GM19397 (cell line): ENCODE measurements around the gene SLC29A3.

Experiments used
- ATAC-seq: cut with Tn5 transposase; IDR thresholded peaks from one replicate; pipeline ENCODE4 v1.9.1; 2021; ENCODE audit warnings: mild to moderate bottlenecking, moderate library complexity; ENCODE audit not compliant: unreplicated experiment

The SLC29A3 gene

DNA sequence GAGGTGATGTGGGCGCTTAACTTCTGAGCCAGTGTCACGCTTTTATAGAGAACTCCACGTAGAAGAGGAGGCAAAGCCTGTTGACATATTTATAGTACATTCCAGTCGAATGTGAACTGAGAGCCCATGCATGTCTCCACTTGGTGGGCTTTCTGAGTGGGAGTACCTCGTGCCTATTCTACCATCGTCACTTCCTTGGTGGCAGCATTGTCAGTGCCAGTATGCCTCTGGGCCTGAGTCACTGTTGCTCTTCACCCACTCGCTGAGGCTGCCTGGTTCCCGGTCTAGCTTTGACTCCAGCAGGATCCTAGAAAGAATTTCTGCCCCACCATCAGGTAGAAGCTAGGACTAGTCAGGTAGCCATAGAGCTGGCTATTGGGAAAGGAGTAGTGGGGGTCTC lies 47.6 kb downstream of the SLC29A3 start:
- no peak for ATAC-seq

DNA sequence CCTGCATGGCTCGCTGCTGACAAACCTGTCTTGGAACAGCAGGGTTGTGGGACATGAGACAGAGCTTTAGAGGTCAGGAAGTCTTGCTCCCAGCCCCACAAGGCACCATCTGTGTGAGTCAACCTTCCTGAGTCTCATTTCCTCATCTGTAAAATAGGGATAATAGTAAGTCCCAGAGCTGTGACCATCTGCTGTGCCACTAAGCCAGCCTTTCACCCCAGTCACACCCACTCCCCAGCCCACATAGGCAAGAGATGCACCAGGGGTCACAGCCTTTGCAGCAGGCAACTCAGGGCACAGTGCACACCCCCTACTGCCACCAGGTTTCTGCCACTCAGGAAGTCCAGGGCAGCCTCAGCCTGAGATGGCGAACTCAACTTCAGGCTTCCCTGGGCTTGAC lies 48.2 kb downstream of the SLC29A3 start:
- no peak for ATAC-seq

DNA sequence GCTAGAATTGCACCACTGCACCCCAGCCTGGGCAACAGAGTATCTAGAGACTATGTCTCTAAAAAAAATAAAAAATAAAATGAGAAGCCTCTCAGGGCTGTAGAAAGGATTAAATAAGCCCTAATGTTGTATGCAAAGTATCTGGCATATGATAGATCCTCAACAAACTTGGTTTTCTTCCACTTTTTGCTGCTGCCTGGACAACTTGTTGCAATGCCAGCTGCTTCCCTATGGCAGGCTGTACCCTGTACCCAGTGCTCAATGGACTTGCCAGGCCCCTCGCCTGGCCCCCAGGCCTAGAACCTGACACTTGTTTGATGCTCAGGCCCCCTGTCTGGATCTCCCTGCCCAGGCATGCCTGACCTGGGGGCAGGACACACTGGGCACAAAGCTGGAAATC lies 49.1 kb downstream of the SLC29A3 start:
- no peak for ATAC-seq

DNA sequence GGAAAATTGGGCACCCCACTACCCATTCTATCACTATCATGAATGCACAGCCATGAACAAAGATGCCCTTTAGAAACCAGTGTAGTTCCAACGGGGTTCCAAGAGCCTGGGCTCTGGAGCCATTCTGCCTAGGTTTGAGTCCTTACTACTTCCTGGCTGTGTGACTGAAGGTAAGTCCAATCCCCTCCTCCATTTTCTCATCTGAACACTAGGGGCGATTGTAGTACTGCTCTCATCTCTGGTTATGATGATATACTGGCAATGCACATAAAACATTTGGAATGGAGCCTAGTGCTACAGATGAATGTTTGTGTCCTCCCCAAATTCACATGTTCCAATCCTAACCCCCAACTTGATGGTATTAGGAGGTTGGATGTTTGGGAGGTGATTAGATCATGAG lies 49.6 kb downstream of the SLC29A3 start:
- no peak for ATAC-seq

DNA sequence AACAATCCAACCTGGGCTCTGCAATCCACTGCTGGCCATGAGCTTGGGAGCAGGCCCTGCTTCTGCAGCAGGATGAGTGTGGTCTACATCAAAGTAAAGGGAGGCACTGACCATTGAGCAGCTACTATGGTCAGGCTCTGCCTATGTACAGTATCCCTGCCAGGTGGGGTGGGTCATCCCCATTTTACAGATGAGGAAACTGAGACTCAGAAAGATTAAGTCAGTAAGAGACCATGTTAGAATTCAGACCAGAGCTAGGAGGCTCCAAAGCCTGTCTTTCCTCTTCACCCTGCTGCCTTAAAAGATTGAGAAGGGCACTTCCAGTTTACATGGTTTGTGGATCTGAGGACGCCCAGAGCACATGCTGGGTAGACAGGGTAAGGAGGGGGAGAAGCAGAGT lies 50.5 kb downstream of the SLC29A3 start:
- no peak for ATAC-seq

DNA sequence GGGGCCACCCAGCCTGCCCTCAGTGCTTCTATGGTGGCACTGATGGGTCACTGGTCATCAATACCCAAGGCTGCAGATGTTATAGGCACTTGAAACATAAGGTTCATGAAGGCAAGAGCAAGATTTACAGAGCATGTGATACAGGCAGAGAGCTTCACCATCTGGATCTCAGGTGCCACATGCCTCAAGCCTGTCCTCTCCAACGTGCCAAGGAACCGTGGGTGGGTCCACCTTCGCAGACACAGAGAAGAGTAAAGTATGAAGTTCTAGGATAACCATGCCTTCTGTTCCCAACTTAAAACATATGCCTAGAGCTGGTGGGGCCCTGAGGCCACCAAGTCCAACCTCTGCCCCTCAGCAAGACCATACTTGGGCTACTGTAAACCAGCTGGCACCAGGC lies 51.0 kb downstream of the SLC29A3 start:
- ATAC-seq = no peak

- ATAC-seq = no peak
Observed at GRCh38 chr10:71371750-71372166, 52.7 kb downstream of the SLC29A3 start.

DNA sequence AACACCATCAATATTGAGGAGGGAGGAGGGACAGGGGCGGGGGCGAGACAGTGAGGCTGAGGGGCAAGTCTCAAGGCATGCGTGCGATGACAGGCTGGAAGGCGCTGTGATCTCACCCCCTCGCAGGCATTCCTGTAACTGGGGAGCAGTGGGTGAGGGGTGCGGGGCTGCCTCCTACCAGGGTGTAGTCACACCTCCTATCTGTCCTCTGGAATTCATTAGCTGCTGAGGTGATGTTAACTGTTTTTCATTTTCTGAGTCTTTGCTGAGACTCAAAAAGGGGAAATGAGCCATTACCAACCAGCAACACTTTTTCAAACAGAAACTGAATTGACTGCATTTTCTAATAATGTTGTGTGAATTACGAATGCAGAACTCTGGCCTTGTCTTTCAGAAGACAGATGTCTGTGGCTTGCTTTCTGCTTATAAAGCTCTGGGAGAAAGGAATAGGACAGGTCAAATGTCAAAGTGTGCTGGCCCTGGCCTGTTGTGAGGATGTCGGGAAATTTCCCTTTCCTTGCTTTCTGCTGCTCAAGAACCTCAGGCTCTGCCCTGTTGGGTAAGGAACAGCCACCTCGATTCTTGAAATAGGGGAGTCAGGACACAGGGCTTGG lies 53.9 kb downstream of the SLC29A3 start:
- ATAC-seq = no peak

- no peak for ATAC-seq
Observed at GRCh38 chr10:71374481-71375233, 55.6 kb downstream of the SLC29A3 start.

GRCh38 chr10:71375952-71376351 lies 56.9 kb downstream of the SLC29A3 start:
- ATAC-seq = no peak

DNA sequence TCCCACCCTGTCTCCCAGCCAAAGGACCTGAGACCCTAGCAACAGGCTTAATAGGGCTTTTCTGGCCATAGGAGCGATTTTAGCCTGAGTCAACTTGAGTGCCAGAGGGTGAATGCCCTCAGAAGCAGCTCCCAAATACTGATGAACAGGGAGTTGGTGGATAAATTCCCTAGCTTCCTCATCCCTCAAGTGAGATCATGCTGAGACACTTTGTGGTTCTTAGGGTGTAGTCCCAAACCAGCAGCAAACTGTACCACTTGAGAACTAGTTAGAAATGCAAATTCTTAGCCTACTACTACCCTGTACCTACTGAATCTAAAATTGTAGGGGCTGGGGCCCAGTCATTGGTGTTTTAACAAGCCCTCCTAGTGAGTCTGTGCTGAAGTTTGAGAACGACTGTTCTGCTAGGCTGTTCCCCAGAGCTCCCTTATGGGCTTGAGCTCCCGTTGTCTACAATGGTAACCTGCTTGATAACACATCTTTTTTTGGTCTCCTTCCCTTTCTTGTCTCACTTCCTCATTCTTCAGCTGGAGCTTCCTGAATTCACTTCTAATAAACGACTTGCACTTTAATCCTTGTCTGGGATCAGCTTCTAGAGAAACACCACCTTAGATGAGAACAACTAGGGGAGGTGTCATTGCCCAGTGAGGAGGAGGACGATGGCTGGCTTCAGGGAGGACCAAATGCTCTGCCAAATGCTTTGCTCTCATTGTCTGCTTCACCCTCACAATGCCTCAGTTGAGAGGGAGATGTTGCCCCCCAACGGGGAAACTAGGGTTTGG lies 59.5 kb downstream of the SLC29A3 start:
- no peak for ATAC-seq

DNA sequence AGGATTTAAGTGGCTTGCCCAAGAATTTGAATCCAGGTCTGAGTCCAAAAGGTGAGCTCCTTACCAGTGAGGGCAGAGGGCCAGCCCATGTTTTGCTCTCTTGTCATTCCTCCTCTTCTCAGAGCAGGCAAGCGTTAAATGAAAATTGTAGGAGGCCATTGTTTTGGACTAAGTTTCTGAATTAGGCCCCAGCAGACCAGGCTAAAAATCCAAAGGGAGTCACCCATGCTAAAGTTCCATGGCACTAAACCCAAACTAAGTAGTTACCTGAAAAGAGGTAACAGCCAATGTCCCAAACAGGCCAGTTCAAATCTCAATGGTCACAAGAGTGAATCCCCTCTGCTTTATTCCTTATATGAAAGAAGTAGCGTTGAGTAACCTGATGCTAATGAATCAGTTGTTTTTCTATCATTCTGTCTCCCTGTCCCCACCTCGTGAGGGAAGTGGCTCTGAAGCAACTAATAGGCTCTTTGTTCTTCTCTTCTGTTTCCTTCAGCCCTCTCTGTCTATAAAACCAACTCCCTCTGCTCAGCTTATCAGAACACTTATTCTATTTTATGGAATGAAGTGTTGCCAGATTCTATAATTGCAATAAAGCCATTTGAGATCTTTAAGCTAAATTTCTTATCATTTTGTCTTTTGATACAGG lies 60.2 kb downstream of the SLC29A3 start:
- ATAC-seq = no peak

GRCh38 chr10:71380841-71381240 lies 61.8 kb downstream of the SLC29A3 start:
- no peak for ATAC-seq

DNA sequence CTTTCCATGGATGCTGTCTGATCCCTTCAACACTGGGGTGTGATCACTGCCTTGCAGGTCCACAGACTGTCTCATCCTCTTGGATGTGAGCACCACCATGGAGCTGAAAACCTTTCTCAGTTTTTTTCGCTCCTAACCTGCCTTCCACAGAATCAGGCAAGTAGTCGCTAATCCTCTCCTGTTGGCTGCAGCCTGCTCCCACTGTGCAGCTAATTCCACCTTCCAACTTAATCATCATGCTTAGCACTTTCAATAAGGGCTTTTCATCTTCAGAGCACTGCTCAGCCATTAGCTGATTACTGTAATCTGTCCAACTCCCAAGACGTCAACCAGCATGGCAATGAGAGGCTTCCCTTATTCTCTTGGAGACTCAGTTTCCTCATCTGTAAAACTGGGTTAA lies 62.6 kb downstream of the SLC29A3 start:
- no peak for ATAC-seq

GRCh38 chr10:71382028-71382427 lies 63.0 kb downstream of the SLC29A3 start:
- ATAC-seq = no peak

GRCh38 chr10:71382757-71383156 lies 63.7 kb downstream of the SLC29A3 start:
- ATAC-seq = no peak

DNA sequence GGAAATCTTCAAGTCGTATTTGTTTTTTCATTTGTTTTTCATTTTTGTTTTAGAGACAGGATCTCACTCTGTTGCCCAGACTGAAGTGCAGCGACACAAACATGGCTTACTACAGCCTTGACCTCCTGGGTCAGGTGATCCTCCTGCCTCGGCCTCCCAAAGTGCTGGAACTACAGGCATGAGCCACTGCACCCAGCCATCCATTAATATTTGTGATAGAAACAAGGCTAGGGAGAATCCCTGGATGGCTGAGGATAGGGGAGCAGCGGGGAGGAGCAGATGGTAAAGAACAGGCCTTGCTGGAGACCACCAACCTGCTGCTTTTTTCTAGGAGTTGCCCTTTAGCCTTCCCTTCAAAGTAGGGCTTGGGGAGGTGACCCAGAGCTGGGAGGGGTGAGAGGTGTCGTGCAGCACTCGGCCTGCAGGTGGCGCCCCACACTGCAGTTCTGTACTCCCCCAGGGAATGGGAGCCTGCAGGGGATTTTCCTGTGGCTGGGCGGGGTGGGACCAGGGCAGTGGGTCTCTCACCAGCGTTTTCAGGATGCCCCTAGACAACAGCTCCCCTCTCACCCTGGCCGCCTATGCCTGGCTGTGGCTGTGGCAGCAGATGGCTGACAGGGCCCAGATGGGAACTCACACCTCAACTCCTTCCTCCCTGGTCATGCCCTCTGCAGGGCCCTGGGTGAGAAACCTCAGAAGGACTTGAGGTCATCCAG lies 65.1 kb downstream of the SLC29A3 start:
- ATAC-seq = no peak

DNA sequence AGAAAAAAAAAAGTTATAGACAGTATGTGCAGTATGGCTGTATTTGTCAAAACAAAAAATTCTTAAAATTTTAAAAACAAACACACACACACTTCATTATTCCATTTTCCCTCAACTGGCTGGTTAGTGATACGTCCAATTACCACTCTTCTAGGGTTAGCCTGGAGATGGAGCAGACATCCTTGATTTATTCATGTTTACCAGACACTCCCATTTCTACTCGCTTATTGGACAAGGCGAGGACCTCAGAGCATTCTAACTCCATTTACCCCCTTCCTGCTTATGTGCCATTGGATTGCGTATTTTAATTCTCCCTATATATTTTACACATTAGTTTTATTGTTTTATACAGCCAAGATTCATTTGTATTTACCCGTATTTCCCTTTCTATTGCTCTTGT lies 69.1 kb downstream of the SLC29A3 start:
- no peak for ATAC-seq

- ATAC-seq = no peak
Observed at GRCh38 chr10:71388583-71389310, 69.7 kb downstream of the SLC29A3 start.

GRCh38 chr10:71389768-71390460 lies 70.9 kb downstream of the SLC29A3 start:
- no peak for ATAC-seq
